Suprapubic skin (tissue), 3 donors: Measurements from ENCODE around the gene UBL5.

Experiments used
- POLR2A ChIP-seq, 2 donors: fragments of 450-650 bp; IDR thresholded peaks; one replicate each; pipeline ENCODE4 v1.6.1; 2017; ENCODE audit warnings: antibody characterized with exemption in 2 of 2, mild to moderate bottlenecking in 2 of 2, moderate library complexity in 2 of 2
- TF ChIP-seq, protein P1 (sequence below), 2 donors: fragments of 200-600 bp in 1 of 2; fragments of 450-650 bp in 1 of 2; sonication (generic) in 1 of 2; IDR thresholded peaks; one replicate each; pipeline ENCODE4 v1.5.1; 2016 to 2019; ENCODE audit warnings: antibody characterized with exemption in 2 of 2, mild to moderate bottlenecking in 1 of 2, moderate library complexity in 1 of 2

DNA sequence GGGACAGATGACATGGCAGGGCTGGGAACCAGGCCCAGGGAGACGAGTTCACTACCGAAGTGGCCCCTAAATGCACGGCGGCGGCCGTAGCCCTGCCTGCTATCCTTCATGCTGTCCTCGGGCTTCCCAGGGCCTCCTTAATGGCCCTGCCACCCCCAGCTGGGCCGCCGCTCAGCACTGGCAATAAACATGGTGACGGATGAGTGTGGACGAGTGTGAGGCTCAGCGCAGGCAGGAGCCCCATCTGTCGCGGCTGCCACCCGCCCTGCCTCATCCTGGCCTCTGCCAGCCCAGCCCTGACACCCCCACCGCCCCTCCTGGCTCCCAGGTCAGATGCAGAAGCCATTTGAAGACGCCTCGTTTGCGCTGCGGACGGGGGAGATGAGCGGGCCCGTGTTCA, 21.0 kb downstream of the UBL5 start:
- TF ChIP-seq, protein P1, sequence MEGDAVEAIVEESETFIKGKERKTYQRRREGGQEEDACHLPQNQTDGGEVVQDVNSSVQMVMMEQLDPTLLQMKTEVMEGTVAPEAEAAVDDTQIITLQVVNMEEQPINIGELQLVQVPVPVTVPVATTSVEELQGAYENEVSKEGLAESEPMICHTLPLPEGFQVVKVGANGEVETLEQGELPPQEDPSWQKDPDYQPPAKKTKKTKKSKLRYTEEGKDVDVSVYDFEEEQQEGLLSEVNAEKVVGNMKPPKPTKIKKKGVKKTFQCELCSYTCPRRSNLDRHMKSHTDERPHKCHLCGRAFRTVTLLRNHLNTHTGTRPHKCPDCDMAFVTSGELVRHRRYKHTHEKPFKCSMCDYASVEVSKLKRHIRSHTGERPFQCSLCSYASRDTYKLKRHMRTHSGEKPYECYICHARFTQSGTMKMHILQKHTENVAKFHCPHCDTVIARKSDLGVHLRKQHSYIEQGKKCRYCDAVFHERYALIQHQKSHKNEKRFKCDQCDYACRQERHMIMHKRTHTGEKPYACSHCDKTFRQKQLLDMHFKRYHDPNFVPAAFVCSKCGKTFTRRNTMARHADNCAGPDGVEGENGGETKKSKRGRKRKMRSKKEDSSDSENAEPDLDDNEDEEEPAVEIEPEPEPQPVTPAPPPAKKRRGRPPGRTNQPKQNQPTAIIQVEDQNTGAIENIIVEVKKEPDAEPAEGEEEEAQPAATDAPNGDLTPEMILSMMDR (IDR thresholded peaks at IDR 0.05): no peak
- no peak for TF ChIP-seq POLR2A (IDR thresholded peaks at IDR 0.05)
